Fibroblast of the aortic adventitia (primary cell): ENCODE measurements around the gene C11orf52. TPM values are rescaled to one million over a fixed set of nuclear protein-coding genes. Genes with fewer than 3 reads are reported as not detected.
"Not testable (repeated sequence)": the region's sequence is repeated elsewhere in the genome, so short reads cannot be mapped to it uniquely, and the experiment has no call there.

Experiments used
- DNase-seq: peaks from one replicate; pipeline ENCODE4 v3.0.0-alpha.2; 2010; ENCODE audit warnings: low read depth
- H3K4me3 ChIP-seq: 2 replicates; pipeline ENCODE4 v1.5.1; 2011; ENCODE audit warnings: low read depth, mild to moderate bottlenecking, control low read depth, low read length, moderate library complexity
- CTCF ChIP-seq: IDR thresholded peaks from 2 replicates; pipeline ENCODE4 v1.5.1; 2011; ENCODE audit warnings: mild to moderate bottlenecking, low read length, control low read depth, inconsistent platforms; ENCODE audit not compliant: insufficient read depth
- total RNA-seq: library from RNA; depleted of rRNA; stranded (reverse); fragments of >200 nt; gene quantifications from 2 replicates; pipeline ENCODE4 v1.2.3, GENCODE V29; 2012; ENCODE audit warnings: low replicate concordance

C11orf52 gene
- total RNA-seq, 1 donor: 0.63 TPM

GRCh38 chr11:111930472-111930871 is 11.8 kb downstream of the C11orf52 start:
- DNase-seq: no peak
- TF ChIP-seq CTCF: no peak
- no peak overlapping the region for H3K4me3 ChIP-seq

DNA sequence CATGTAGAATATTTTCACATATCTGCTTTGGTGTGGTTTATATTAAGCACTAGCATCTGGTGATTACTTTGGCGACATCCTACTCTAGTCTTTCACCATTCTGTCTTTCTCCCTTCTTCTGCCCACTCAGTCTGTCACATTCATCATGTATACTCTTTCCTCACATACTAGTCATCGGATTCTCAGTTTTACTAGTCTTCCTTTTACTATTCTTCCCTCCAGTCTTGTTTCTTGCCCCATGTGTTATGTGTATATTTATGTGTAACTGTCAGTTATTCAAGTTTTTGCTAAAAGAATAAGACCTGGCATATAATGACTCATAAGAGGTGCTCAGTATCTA is 13.9 kb downstream of the C11orf52 start:
- no peak for DNase-seq
- no peak for TF ChIP-seq CTCF
- H3K4me3 ChIP-seq: no peak overlapping the region

DNA sequence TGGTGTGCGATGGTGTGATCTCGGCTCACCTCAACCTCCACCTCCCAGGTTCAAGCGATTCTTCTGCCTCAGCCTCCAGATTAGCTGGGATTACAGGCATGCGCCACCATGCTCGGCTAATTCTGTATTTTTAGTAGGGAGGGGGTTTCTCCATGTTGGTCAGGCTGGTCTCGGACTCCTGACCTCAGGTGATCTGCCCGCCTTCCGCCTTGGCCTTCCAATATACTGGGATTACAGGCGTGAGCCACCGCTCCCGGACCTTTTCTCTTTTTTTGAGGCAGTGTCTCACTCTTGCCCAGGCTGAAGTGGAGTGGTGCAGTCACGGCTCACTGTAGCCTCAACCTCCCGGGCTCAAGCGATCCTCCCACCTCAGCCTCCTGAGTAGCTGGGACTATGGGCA is 14.5 kb downstream of the C11orf52 start:
- H3K4me3 ChIP-seq, DNase-seq: not testable (repeated sequence)

- DNase-seq: peak; percentile 40
- TF ChIP-seq CTCF: no peak
- no peak overlapping the region for H3K4me3 ChIP-seq
Observed at GRCh38 chr11:111933872-111934271, 15.2 kb downstream of the C11orf52 start.

- no peak for DNase-seq
- no peak for TF ChIP-seq CTCF
- no peak overlapping the region for H3K4me3 ChIP-seq
Observed at GRCh38 chr11:111934306-111934705, 15.6 kb downstream of the C11orf52 start.

- peak; percentile 52 for DNase-seq
- TF ChIP-seq CTCF: no peak
Observed at GRCh38 chr11:111935317-111936039, 16.8 kb downstream of the C11orf52 start.

DNA sequence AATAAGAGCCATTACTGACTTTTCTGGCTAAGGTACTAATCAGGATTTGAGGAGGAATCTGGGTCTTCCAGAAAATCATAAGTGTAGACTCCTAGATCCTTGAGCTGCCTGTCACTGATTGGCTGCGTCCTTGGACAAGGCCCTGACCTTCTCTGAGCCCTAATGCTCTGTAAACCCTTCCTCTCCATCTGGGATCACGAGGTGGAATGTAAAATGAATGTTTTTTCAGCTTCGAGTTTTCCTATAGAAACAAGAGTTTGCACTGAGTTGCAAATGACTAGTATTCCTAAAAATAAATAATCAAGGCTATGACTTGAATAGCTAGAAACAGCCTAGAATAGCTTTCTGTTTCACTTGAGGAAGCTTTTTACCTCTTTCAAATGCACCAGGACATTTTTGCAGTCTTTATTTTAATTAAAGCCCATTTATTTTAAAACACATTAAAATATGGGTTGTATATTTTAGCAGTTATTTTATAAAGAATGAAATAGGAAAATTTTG is 17.4 kb downstream of the C11orf52 start:
- no peak overlapping the region for H3K4me3 ChIP-seq
- no peak for DNase-seq
- TF ChIP-seq CTCF: no peak

More at GRCh38 chr11:111935317-111936039, 16.8 kb downstream of the C11orf52 start:
- H3K4me3 ChIP-seq: no peak overlapping the region
